ENCODE measurements around the gene ZMYND10.

DNA sequence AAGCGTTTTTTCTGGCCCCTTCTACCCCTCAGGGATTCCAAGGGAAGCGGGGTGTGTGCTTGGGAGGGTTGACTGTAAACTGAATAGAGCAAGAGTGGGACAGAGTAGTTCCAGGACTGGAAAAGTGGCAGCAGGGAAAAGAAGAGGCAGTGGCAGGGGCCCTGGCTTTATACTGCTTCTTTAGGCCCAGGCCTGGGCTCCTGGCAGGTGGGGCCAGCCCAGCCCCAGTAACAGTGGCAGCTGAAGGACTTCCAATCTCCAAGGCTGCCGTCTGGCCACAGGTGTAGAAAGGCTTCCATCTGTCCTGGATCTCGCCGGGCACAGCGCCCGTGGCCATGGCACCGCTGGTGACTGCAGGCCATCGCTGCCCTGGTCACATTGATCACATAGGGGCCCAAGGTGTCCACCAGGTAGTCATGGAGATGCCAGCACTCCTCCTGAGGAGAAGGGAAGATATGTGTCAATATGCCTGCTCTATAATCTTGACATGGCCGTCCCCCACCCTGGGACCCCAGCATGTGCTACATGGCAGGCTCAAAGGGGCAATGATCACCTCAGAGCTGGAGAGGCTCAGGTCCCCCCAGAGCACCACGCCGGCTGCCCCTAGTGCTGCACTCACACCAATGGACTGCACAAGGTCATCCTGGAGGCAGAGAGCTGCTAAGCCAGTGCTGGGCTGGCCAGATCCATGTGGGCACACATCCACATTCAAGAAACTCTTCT is 52.3 kb downstream of the ZMYND10 start:
- no peak for TF ChIP-seq POLR2AphosphoS5 (IDR thresholded peaks at IDR 0.05; ENCODE audit: low read depth, low read length)
- TF ChIP-seq, protein P1, sequence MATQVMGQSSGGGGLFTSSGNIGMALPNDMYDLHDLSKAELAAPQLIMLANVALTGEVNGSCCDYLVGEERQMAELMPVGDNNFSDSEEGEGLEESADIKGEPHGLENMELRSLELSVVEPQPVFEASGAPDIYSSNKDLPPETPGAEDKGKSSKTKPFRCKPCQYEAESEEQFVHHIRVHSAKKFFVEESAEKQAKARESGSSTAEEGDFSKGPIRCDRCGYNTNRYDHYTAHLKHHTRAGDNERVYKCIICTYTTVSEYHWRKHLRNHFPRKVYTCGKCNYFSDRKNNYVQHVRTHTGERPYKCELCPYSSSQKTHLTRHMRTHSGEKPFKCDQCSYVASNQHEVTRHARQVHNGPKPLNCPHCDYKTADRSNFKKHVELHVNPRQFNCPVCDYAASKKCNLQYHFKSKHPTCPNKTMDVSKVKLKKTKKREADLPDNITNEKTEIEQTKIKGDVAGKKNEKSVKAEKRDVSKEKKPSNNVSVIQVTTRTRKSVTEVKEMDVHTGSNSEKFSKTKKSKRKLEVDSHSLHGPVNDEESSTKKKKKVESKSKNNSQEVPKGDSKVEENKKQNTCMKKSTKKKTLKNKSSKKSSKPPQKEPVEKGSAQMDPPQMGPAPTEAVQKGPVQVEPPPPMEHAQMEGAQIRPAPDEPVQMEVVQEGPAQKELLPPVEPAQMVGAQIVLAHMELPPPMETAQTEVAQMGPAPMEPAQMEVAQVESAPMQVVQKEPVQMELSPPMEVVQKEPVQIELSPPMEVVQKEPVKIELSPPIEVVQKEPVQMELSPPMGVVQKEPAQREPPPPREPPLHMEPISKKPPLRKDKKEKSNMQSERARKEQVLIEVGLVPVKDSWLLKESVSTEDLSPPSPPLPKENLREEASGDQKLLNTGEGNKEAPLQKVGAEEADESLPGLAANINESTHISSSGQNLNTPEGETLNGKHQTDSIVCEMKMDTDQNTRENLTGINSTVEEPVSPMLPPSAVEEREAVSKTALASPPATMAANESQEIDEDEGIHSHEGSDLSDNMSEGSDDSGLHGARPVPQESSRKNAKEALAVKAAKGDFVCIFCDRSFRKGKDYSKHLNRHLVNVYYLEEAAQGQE (IDR thresholded peaks at IDR 0.05; ENCODE audit: insufficient read depth in 1 of 2, low read depth in 2 of 2, low read length in 2 of 2): no peak
